GM19324 (cell line): ENCODE results near the gene TRAPPC2L.

ENCODE experiments used
- ATAC-seq: cut with Tn5 transposase; IDR thresholded peaks from one replicate; pipeline ENCODE4 v1.9.1; 2021; ENCODE audit warnings: mild to moderate bottlenecking, moderate library complexity; ENCODE audit not compliant: unreplicated experiment, low FRiP score

TRAPPC2L gene

GRCh38 chr16:88872650-88873331, 15.9 kb downstream of the TRAPPC2L start:
- no peak for ATAC-seq

GRCh38 chr16:88874938-88875599, 18.1 kb downstream of the TRAPPC2L start:
- ATAC-seq = no peak

- ATAC-seq = no peak
These were observed 18.8 kb downstream of the TRAPPC2L start for GRCh38 chr16:88875703-88876234.

- no peak for ATAC-seq
These were observed 20.1 kb downstream of the TRAPPC2L start for GRCh38 chr16:88876942-88877526.

- ATAC-seq = no peak
These were observed 20.8 kb downstream of the TRAPPC2L start for GRCh38 chr16:88877564-88878289.

- no peak for ATAC-seq
These were observed 21.4 kb downstream of the TRAPPC2L start for GRCh38 chr16:88878356-88878755.

GRCh38 chr16:88878967-88879787, 22.2 kb downstream of the TRAPPC2L start:
- ATAC-seq = no peak

GRCh38 chr16:88879788-88880055, 22.8 kb downstream of the TRAPPC2L start:
- no peak for ATAC-seq

GRCh38 chr16:88880226-88881006, 23.5 kb downstream of the TRAPPC2L start:
- ATAC-seq = no peak

- no peak for ATAC-seq
These were observed 24.2 kb downstream of the TRAPPC2L start for GRCh38 chr16:88881007-88881615.

GRCh38 chr16:88881675-88882357, 24.9 kb downstream of the TRAPPC2L start:
- ATAC-seq = no peak

- ATAC-seq = no peak
These were observed 25.6 kb downstream of the TRAPPC2L start for GRCh38 chr16:88882358-88883030.

- no peak for ATAC-seq
These were observed 26.4 kb downstream of the TRAPPC2L start for GRCh38 chr16:88883117-88883895.

GRCh38 chr16:88883946-88884345, 27.0 kb downstream of the TRAPPC2L start:
- ATAC-seq = no peak

GRCh38 chr16:88884569-88885271, 27.8 kb downstream of the TRAPPC2L start:
- no peak for ATAC-seq

- ATAC-seq = no peak
These were observed 28.9 kb downstream of the TRAPPC2L start for GRCh38 chr16:88885693-88886280.
